GM12878 (cell line): ENCODE data around the gene GRIN2A. TPM values are rescaled to one million over a fixed set of nuclear protein-coding genes. Genes with fewer than 3 reads are reported as not detected.

Experiments used
- ATAC-seq: fragments of 200-7000 bp; cut with Tn5 transposase; 3 replicates; pipeline ENCODE4 v1.9.1; 2020; ENCODE audit warnings: mild to moderate bottlenecking, moderate library complexity
- BruUV-seq: library from RNA; stranded (reverse); fragments of 400-500 nt; replicated peaks from 2 replicates; lab custom pipeline; 2021; lab: Mats Ljungman, UMichigan
- CTCF ChIA-PET: fragments of 300-600 bp; sonication (Branson Sonifier 250); formaldehyde crosslinking; extraction: SDS; loops from one replicate; lab custom pipeline; 2021; ENCODE audit warnings: inconsistent platforms; lab: Yijun Ruan, JAX
- POLR2A ChIA-PET: fragments of 350-600 bp; formaldehyde crosslinking; extraction: SDS; loops from one replicate; lab custom pipeline; 2021; ENCODE audit warnings: inconsistent platforms; lab: Charles Lee
- RAD21 ChIA-PET: fragments of 300-600 bp; sonication (Branson Sonifier 250); formaldehyde crosslinking; loops from one replicate; lab custom pipeline; 2023; ENCODE audit warnings: antibody characterized with exemption; ENCODE audit not compliant: unreplicated experiment; lab: Charles Lee
- SMC1A ChIA-PET: fragments of 300-600 bp; sonication (Branson Sonifier 250); formaldehyde crosslinking; loops from one replicate; lab custom pipeline; 2023; ENCODE audit not compliant: unreplicated experiment, uncharacterized antibody; lab: Charles Lee
- DNase-seq: peaks from one replicate; pipeline ENCODE4 v3.0.0-alpha.2; 2011; ENCODE audit warnings: low read depth, low spot score
- FAIRE-seq: peaks from 3 replicates; lab custom pipeline; 2011; peaks lifted over from hg19 to GRCh38; lab: Jason Lieb, UNC
- H2AFZ ChIP-seq: 2 replicates; pipeline ENCODE4 v1.6.0; 2011; ENCODE audit warnings: low read depth, low read length, control low read depth; ENCODE audit not compliant: control insufficient read depth
- H3K27ac ChIP-seq: 2 replicates; pipeline ENCODE4 v1.5.1; 2011; ENCODE audit warnings: control low read depth; ENCODE audit not compliant: control insufficient read depth, insufficient read depth
- H3K27me3 ChIP-seq, 2 experiments: replicated peaks in 1 of 2; 2 replicates each; pipeline versions ENCODE4 v1.6.0 to v1.6.1; 2011; ENCODE audit warnings: low read length in 1 of 2; ENCODE audit not compliant: control insufficient read depth in 2 of 2, insufficient read depth in 2 of 2
- H3K36me3 ChIP-seq, 2 experiments: 2 replicates each; pipeline ENCODE4 v1.5.1; 2011; ENCODE audit warnings: low read length in 1 of 2; ENCODE audit not compliant: control insufficient read depth in 2 of 2, insufficient read depth in 2 of 2
- H3K4me1 ChIP-seq: 2 replicates; pipeline ENCODE4 v1.6.1; 2011; ENCODE audit warnings: mild to moderate bottlenecking, low read length, moderate library complexity, mixed read lengths; ENCODE audit not compliant: control insufficient read depth, insufficient read depth
- H3K4me2 ChIP-seq: 2 replicates; pipeline ENCODE4 v1.6.0; 2011; ENCODE audit warnings: control low read depth; ENCODE audit not compliant: control insufficient read depth, insufficient read depth
- H3K4me3 ChIP-seq: fragments of 200-600 bp; sonication (generic); 2 replicates; pipeline ENCODE4 v1.5.1; 2016
- H3K79me2 ChIP-seq: 2 replicates; pipeline ENCODE4 v1.6.0; 2011; ENCODE audit warnings: low read length; ENCODE audit not compliant: control insufficient read depth, insufficient read depth
- H3K9ac ChIP-seq: 2 replicates; pipeline ENCODE4 v1.8.0; 2011; ENCODE audit warnings: low read length, control low read depth, mixed read lengths; ENCODE audit not compliant: control insufficient read depth, insufficient read depth
- H3K9me3 ChIP-seq: replicated peaks from 3 replicates; pipeline ENCODE4 v1.5.1; 2011; ENCODE audit warnings: mild to moderate bottlenecking, low read length; ENCODE audit not compliant: control insufficient read depth, insufficient read depth
- H4K20me1 ChIP-seq: 2 replicates; pipeline ENCODE4 v1.6.0; 2011; ENCODE audit not compliant: control insufficient read depth, insufficient read depth
- CBFB ChIP-seq: IDR thresholded peaks from 2 replicates; pipeline ENCODE4 v1.6.1; 2016; ENCODE audit warnings: antibody characterized with exemption, low read depth
- EZH2 ChIP-seq: IDR thresholded peaks from 2 replicates; pipeline ENCODE4 v1.6.1; 2012; ENCODE audit warnings: low read depth, mild to moderate bottlenecking, control low read depth, inconsistent platforms, low read length, borderline replicate concordance; ENCODE audit not compliant: control insufficient read depth
- FOXK2 ChIP-seq: fragments of 450-650 bp; IDR thresholded peaks from 2 replicates; pipeline ENCODE4 v1.6.1; 2017; ENCODE audit warnings: mild to moderate bottlenecking, moderate library complexity
- MTA2 ChIP-seq: fragments of 450-650 bp; IDR thresholded peaks from 2 replicates; pipeline ENCODE4 v1.6.1; 2016; ENCODE audit warnings: low read depth, mild to moderate bottlenecking, moderate library complexity
- NFXL1 ChIP-seq: fragments of 450-650 bp; IDR thresholded peaks from 2 replicates; pipeline ENCODE4 v1.6.1; 2017; ENCODE audit warnings: antibody characterized with exemption, mild to moderate bottlenecking, borderline replicate concordance
- RUNX3 ChIP-seq: IDR thresholded peaks from 2 replicates; pipeline ENCODE4 v1.6.1; 2012; ENCODE audit warnings: low read length, inconsistent platforms
- SP1 ChIP-seq: IDR thresholded peaks from one replicate; pipeline ENCODE4 v1.6.1; 2011; ENCODE audit warnings: low read depth, low read length
- TARDBP ChIP-seq: IDR thresholded peaks from 2 replicates; pipeline ENCODE4 v1.6.1; 2016; ENCODE audit warnings: borderline replicate concordance
- TCF3 ChIP-seq: IDR thresholded peaks from 2 replicates; pipeline ENCODE4 v1.6.1; 2012; ENCODE audit warnings: low read depth, mild to moderate bottlenecking, low read length, borderline replicate concordance; ENCODE audit not compliant: insufficient read depth
- WGBS: methylation state at CpG from one replicate; pipeline ENCODE4 v1.1.6; 2016; ENCODE audit warnings: low lambda C conversion rate; ENCODE audit not compliant: insufficient replicate concordance, insufficient coverage; ENCODE audit errors: missing lambda C conversion rate; 5-methylcytosine and 5-hydroxymethylcytosine counted together
- in situ Hi-C: fragments of 300-500 bp; cut with MboI; formaldehyde crosslinking; loops from 9 replicates; pipeline ENCODE4 v1.14.3; 2018; ENCODE audit warnings: mixed read lengths
- intact Hi-C: fragments of 100-400 bp; cut with micrococcal nuclease; formaldehyde crosslinking; loops from one replicate; pipeline ENCODE4 v1.14.2; 2022; ENCODE audit not compliant: unreplicated experiment
- polyA plus RNA-seq, 11 experiments: library from polyadenylated mRNA; depleted of rRNA in 4 of 11; unstranded in 6 of 11; stranded (reverse) in 5 of 11; fragments of >200 nt; fragmentation: Nextera tagmentation in 4 of 11; fragmentation: Illumina TruSeq in 1 of 11; extraction: Ambion mirVana in 4 of 11; extraction: Trizol in 1 of 11; gene quantifications; 1 replicate in 1 of 11; 2 replicates in 10 of 11; pipeline versions ENCODE4 v1.2.1 to v1.2.3, GENCODE V29; 2011 to 2016; ENCODE audit warnings: inconsistent platforms in 2 of 11, missing spikeins in 2 of 11, low read depth in 1 of 11
- total RNA-seq, 4 experiments: library from RNA; depleted of rRNA in 3 of 4; stranded (reverse); fragments of >200 nt in 3 of 4; fragmentation: Illumina TruSeq in 1 of 4; extraction: Trizol in 1 of 4; gene quantifications; 2 replicates each; pipeline versions ENCODE4 v1.2.1 to v1.2.3, GENCODE V29; 2013 to 2021

Gene GRIN2A
- total and polyA plus RNA-seq, 10 of the 15 experiments (the other 5 are each of a cell fraction or from before 2014, with no cell fraction given), result 2.4 to 13.3 (median 7.3) TPM

GRCh38 chr16:10126686-10127085 is 55.5 kb downstream of the GRIN2A start:
- BruUV-seq, result no TSS peak
- H3K36me3 ChIP-seq, result no peaks in the 10 kb centered on the region

GRCh38 chr16:10123141-10123540 is 59.1 kb downstream of the GRIN2A start:
- no peak for DNase-seq
- Histone ChIP-seq H2AFZ (no peak overlapping the region), H3K27me3 (no peaks in the 10 kb centered on the region; a peak in 1 of 4 replicates), H4K20me1 (no peaks in the 10 kb centered on the region), H3K4me1 (no peaks in the 10 kb centered on the region), H3K27ac (no peak overlapping the region), H3K36me3 (no peaks in the 10 kb centered on the region), H3K79me2 (no peaks in the 10 kb centered on the region), H3K4me3 (no peak overlapping the region), H3K9me3 (no peaks in the 10 kb centered on the region), H3K9ac (no peak overlapping the region), H3K4me2 (no peak overlapping the region)
- SMC1A ChIA-PET, result interaction anchor here (0.6 to 1.8 kb wide), 15 partner anchors 9 to 476 kb away, joined by 3 to 5 read pairs (median 3); no protein-coding TSS in a partner anchor
- POLR2A ChIA-PET, result interaction anchor here (0.6 to 1.1 kb wide), 3 partner anchors 29 to 94 kb away, joined by 3 to 6 read pairs (median 4); no protein-coding TSS in a partner anchor
- FAIRE-seq, result no peak
- RAD21 ChIA-PET, result interaction anchor here (0.8 to 1.7 kb wide), 5 partner anchors 42 to 475 kb away, joined by 3 to 5 read pairs (median 3); no protein-coding TSS in a partner anchor
- intact Hi-C loops, result loop anchor here (5.0 kb wide), 1 partner anchor 81 kb away; no protein-coding TSS in a partner anchor
- in situ Hi-C loops, result no loop called here
- CTCF ChIA-PET, result interaction anchor here (0.9 to 3.0 kb wide), 9 partner anchors 10 to 476 kb away, joined by 3 to 10 read pairs (median 4); partner anchors contain the start of gene GRIN2A
- no peak for ATAC-seq
- TF ChIP-seq NFXL1 (no peak), TARDBP (no peak)
- 44% methylated on average over 5 of the region's 5 CpGs for WGBS
- BruUV-seq, result no TSS peak

More at GRCh38 chr16:10126686-10127085, 55.5 kb downstream of the GRIN2A start:
- no peak overlapping the region for H3K4me3 ChIP-seq
- H3K9me3 ChIP-seq, result no peaks in the 10 kb centered on the region
- in situ Hi-C loops (no loop called here), intact Hi-C loops (no loop called here)
- H2AFZ ChIP-seq, result no peak overlapping the region
- ChIA-PET CTCF (no interaction called here), SMC1A (interaction anchor here (1.1 to 1.4 kb wide), 4 partner anchors 10 to 254 kb away, joined by 3 to 4 read pairs (median 4); no protein-coding TSS in a partner anchor), POLR2A (no interaction called here), RAD21 (no interaction called here)
- DNase-seq, result no peak
- TF ChIP-seq MTA2, result no peak
- no peak for TF ChIP-seq RUNX3
- no peak for TF ChIP-seq CBFB
- TF ChIP-seq EZH2, result no peak
- TF ChIP-seq TCF3, result no peak
- no peak for TF ChIP-seq FOXK2
- no peak for TF ChIP-seq SP1
- no peak overlapping the region for H3K27ac ChIP-seq
- no peaks in the 10 kb centered on the region for H4K20me1 ChIP-seq
- no peak overlapping the region for H3K9ac ChIP-seq
- FAIRE-seq, result no peak
- H3K4me2 ChIP-seq, result no peak overlapping the region
- no peaks in the 10 kb centered on the region for H3K4me1 ChIP-seq
- H3K79me2 ChIP-seq, result no peaks in the 10 kb centered on the region
- peak; percentile 51 for ATAC-seq
- H3K27me3 ChIP-seq, result no peaks in the 10 kb centered on the region; a peak in 1 of 4 replicates
- WGBS, result 3% methylated on average over 3 of the region's 3 CpGs
